ENCODE data around the gene SZT2.

- TF ChIP-seq EZH2phosphoT487 (IDR thresholded peaks at IDR 0.05; ENCODE audit: borderline replicate concordance, low read depth, low read length): no peak
- TF ChIP-seq, protein P1, sequence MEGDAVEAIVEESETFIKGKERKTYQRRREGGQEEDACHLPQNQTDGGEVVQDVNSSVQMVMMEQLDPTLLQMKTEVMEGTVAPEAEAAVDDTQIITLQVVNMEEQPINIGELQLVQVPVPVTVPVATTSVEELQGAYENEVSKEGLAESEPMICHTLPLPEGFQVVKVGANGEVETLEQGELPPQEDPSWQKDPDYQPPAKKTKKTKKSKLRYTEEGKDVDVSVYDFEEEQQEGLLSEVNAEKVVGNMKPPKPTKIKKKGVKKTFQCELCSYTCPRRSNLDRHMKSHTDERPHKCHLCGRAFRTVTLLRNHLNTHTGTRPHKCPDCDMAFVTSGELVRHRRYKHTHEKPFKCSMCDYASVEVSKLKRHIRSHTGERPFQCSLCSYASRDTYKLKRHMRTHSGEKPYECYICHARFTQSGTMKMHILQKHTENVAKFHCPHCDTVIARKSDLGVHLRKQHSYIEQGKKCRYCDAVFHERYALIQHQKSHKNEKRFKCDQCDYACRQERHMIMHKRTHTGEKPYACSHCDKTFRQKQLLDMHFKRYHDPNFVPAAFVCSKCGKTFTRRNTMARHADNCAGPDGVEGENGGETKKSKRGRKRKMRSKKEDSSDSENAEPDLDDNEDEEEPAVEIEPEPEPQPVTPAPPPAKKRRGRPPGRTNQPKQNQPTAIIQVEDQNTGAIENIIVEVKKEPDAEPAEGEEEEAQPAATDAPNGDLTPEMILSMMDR (conservative IDR thresholded peaks at IDR 0.05; ENCODE audit: low read length): no peak
Measured at GRCh38 chr1:43392702-43393101, 3.0 kb downstream of the SZT2 start.

All from OCI-LY7 (cell line).